ENCODE results near the gene SNX6.

DNA sequence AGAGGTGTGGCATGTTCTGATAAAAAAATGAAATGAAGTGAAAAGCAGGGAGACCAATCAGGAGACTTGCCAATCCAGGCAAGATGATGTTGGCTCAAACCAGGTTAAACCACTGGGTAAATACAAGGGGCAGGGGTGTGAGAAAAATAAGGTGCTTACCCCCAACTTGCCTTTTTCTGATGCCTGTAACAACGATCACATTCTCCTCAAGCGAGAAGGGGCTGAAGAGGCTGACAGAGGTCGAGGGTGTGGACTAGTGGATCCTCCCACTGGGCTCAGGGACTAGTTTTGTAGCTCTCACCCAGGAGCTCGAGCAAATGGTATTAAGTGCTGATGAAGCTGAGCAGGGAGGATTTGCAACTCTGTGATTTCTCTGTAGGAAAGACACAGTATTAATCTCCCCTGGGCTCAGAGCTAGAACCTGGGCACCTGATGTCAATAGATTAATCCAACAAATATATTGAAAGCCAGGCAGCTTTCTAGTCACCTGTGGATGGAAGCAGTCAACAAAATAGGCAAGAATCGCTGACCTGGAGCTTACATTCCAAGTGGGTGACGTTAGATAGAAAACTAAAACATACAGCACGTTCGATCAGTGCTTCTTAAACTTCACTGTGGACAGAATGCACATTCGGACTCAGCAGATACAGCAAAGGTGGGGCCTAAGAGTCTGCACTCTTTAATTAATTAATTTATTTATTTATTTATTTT lies 75.3 kb downstream of the SNX6 start:
- TF ChIP-seq, protein P1, sequence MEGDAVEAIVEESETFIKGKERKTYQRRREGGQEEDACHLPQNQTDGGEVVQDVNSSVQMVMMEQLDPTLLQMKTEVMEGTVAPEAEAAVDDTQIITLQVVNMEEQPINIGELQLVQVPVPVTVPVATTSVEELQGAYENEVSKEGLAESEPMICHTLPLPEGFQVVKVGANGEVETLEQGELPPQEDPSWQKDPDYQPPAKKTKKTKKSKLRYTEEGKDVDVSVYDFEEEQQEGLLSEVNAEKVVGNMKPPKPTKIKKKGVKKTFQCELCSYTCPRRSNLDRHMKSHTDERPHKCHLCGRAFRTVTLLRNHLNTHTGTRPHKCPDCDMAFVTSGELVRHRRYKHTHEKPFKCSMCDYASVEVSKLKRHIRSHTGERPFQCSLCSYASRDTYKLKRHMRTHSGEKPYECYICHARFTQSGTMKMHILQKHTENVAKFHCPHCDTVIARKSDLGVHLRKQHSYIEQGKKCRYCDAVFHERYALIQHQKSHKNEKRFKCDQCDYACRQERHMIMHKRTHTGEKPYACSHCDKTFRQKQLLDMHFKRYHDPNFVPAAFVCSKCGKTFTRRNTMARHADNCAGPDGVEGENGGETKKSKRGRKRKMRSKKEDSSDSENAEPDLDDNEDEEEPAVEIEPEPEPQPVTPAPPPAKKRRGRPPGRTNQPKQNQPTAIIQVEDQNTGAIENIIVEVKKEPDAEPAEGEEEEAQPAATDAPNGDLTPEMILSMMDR (IDR thresholded peaks at IDR 0.05) = no peak
- TF ChIP-seq POLR2A (IDR thresholded peaks at IDR 0.05) = no peak
